PC-9 (cell line): ENCODE measurements around the gene C1orf56. TPM values are rescaled to one million over a fixed set of nuclear protein-coding genes. Genes with fewer than 3 reads are reported as not detected.

Experiments used
- BruUV-seq: library from RNA; stranded (reverse); fragments of 400-500 nt; replicated peaks from 2 replicates; lab custom pipeline; 2021; lab: Mats Ljungman, UMichigan
- CTCF ChIA-PET: fragments of 300-600 bp; sonication (Branson Sonifier 250); formaldehyde crosslinking; loops from one replicate; lab custom pipeline; 2022; ENCODE audit warnings: antibody characterized with exemption; lab: Charles Lee
- POLR2A ChIA-PET: fragments of 300-600 bp; sonication (Branson Sonifier 250); formaldehyde crosslinking; loops from one replicate; lab custom pipeline; 2022; ENCODE audit warnings: antibody characterized with exemption; ENCODE audit not compliant: unreplicated experiment; lab: Charles Lee
- DNase-seq, 2 experiments: peaks; one replicate each; pipeline versions ENCODE4 v3.0.0 to v3.0.0-alpha.2; 2015 to 2022; ENCODE audit warnings: mixed read lengths in 1 of 2
- H2AFZ ChIP-seq: fragments of 200-600 bp; sonication (generic); 2 replicates; pipeline ENCODE4 v1.8.1; 2017; ENCODE audit warnings: antibody characterized with exemption
- H3F3A ChIP-seq: fragments of 200-600 bp; sonication (generic); 2 replicates; pipeline ENCODE4 v1.8.1; 2017; ENCODE audit warnings: antibody characterized with exemption, mild to moderate bottlenecking, low read depth; ENCODE audit not compliant: insufficient read depth
- H3K27ac ChIP-seq: fragments of 200-600 bp; sonication (generic); 2 replicates; pipeline ENCODE4 v1.6.1; 2016; ENCODE audit warnings: mixed run types
- H3K27me3 ChIP-seq: fragments of 200-600 bp; sonication (generic); 2 replicates; pipeline ENCODE4 v1.6.1; 2016; ENCODE audit warnings: low read depth, mixed run types; ENCODE audit not compliant: insufficient read depth
- H3K36me3 ChIP-seq: fragments of 200-600 bp; sonication (generic); 2 replicates; pipeline ENCODE4 v1.6.1; 2016; ENCODE audit warnings: low read depth, mixed run types
- H3K4me1 ChIP-seq: fragments of 200-600 bp; sonication (generic); replicated peaks from 2 replicates; pipeline ENCODE4 v1.6.1; 2016; ENCODE audit warnings: mixed run types; ENCODE audit not compliant: insufficient read depth
- H3K4me2 ChIP-seq: fragments of 200-600 bp; sonication (generic); 2 replicates; pipeline ENCODE4 v1.6.1; 2017; ENCODE audit warnings: mixed run types
- H3K4me3 ChIP-seq: fragments of 200-600 bp; sonication (generic); 2 replicates; pipeline ENCODE4 v1.6.1; 2016; ENCODE audit warnings: mixed run types
- H3K79me2 ChIP-seq: fragments of 200-600 bp; sonication (generic); 2 replicates; pipeline ENCODE4 v1.6.1; 2017; ENCODE audit warnings: low read depth, mixed run types
- H3K9me2 ChIP-seq: fragments of 200-600 bp; sonication (generic); 2 replicates; pipeline ENCODE4 v1.8.1; 2017; ENCODE audit warnings: mild to moderate bottlenecking; ENCODE audit not compliant: insufficient read depth
- H3K9me3 ChIP-seq: fragments of 200-600 bp; sonication (generic); 2 replicates; pipeline ENCODE4 v1.8.1; 2016; ENCODE audit warnings: low read depth; ENCODE audit not compliant: insufficient read depth
- H4K20me1 ChIP-seq: fragments of 200-600 bp; sonication (generic); 2 replicates; pipeline ENCODE4 v1.8.1; 2017; ENCODE audit not compliant: insufficient read depth
- EZH2 ChIP-seq: fragments of 200-600 bp; sonication (generic); IDR thresholded peaks from 2 replicates; pipeline ENCODE4 v1.8.0; 2017; ENCODE audit warnings: antibody characterized with exemption, low read depth
- intact Hi-C: fragments of 100-400 bp; cut with micrococcal nuclease; formaldehyde crosslinking; loops from one replicate; pipeline ENCODE4 v1.10.0; 2022; ENCODE audit not compliant: unreplicated experiment
- total RNA-seq: library from RNA; stranded (reverse); gene quantifications from 2 replicates; pipeline ENCODE4 v1.2.3, GENCODE V29; 2021
- TF ChIP-seq, protein P1 (sequence below): fragments of 200-600 bp; sonication (generic); conservative IDR thresholded peaks from 2 replicates; pipeline ENCODE4 v1.6.1; 2017; ENCODE audit warnings: mixed run types, antibody characterized with exemption, mild to moderate bottlenecking, moderate library complexity

The C1orf56 gene
- total RNA-seq, 1 experiment from 2014 or later: 1.8 TPM

DNA sequence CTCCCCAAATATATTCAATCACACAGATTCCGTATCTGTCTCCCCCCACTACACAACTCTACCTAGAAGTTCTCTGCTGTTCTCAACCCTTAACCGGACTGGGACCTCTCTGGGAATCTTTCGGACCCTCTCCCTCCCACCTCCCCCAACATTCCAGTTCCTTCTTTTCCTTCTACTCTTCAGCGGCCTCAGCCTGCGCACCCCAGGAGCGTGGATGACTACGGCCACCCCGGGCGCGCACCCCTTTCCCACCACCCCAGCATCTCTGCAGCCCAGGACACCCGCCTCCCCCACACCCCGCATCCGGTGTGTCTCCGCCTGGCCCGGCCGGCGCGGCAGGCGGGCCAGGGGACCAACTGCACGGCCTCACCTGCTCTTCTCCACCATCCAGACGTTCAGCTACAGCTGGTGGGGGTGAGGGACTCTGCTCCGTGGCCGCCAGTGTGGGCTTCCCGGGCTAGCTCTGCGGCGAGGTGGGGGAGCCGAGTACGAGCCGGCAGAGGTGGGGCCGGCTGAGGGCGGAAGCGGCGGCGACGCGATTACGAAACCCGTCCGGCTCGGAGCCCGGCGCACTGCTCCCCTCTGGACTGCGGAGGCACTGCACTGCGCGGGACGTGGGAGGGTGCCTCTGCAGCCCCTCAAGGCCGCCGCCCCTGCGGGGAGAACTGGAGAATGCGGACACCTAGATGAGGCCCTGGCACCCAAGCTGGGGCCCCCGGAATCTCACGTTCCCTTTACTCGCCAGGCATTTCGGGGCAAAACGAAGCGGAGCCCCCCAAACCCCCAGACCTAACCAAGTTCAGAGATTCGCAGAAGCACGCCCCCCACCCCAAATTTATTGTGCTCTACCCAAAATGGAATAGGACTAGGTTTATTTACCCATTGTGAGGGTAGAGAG, 11.8 kb downstream of the C1orf56 start, which contains the start of gene CDC42SE1:
Gene CDC42SE1 (minus strand): TSS at position 514 of the 898 bp plus-strand sequence. CDS start 3,892 bp downstream, outside the sequence.
- H4K20me1 ChIP-seq: peaks cover 14% of the 10 kb centered on the region; the same call in 1 of the 2 replicates
- H3K4me2 ChIP-seq: peak within 1 kb of the TSS; percentile 90
- POLR2A ChIA-PET: interaction anchor here (0.6 kb wide), 1 partner anchor 78 kb away, joined by 3 read pairs; no protein-coding TSS in a partner anchor
- no peaks in the 10 kb centered on the region for H3K9me3 ChIP-seq
- H3K27me3 ChIP-seq: no peaks in the 10 kb centered on the region
- peaks cover 43% of the 10 kb centered on the region for H3K4me1 ChIP-seq
- H2AFZ ChIP-seq: peak within 1 kb of the TSS; percentile 86
- TF ChIP-seq, protein P1, sequence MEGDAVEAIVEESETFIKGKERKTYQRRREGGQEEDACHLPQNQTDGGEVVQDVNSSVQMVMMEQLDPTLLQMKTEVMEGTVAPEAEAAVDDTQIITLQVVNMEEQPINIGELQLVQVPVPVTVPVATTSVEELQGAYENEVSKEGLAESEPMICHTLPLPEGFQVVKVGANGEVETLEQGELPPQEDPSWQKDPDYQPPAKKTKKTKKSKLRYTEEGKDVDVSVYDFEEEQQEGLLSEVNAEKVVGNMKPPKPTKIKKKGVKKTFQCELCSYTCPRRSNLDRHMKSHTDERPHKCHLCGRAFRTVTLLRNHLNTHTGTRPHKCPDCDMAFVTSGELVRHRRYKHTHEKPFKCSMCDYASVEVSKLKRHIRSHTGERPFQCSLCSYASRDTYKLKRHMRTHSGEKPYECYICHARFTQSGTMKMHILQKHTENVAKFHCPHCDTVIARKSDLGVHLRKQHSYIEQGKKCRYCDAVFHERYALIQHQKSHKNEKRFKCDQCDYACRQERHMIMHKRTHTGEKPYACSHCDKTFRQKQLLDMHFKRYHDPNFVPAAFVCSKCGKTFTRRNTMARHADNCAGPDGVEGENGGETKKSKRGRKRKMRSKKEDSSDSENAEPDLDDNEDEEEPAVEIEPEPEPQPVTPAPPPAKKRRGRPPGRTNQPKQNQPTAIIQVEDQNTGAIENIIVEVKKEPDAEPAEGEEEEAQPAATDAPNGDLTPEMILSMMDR: peak; percentile 72
- no peak for TF ChIP-seq EZH2
- no peak within 1 kb of the TSS for H3K27ac ChIP-seq
- H3K79me2 ChIP-seq: peaks cover 47% of the 10 kb centered on the region
- CTCF ChIA-PET: interaction anchor here (0.6 to 1.0 kb wide), 4 partner anchors 12 to 510 kb away, joined by 3 to 4 read pairs (median 3); no protein-coding TSS in a partner anchor
- BruUV-seq: no TSS peak
- H3F3A ChIP-seq: peaks cover 10% of the 10 kb centered on the region
- intact Hi-C loops: loop anchor here (2.0 to 10.0 kb wide), 2 partner anchors 83 to 495 kb away; no protein-coding TSS in a partner anchor
- DNase-seq: peak; percentile 59 to 74
- peaks cover 21% of the 10 kb centered on the region; the same call in 1 of the 2 replicates for H3K36me3 ChIP-seq
- peak within 1 kb of the TSS; percentile 82 for H3K4me3 ChIP-seq
- no peaks in the 10 kb centered on the region for H3K9me2 ChIP-seq

DNA sequence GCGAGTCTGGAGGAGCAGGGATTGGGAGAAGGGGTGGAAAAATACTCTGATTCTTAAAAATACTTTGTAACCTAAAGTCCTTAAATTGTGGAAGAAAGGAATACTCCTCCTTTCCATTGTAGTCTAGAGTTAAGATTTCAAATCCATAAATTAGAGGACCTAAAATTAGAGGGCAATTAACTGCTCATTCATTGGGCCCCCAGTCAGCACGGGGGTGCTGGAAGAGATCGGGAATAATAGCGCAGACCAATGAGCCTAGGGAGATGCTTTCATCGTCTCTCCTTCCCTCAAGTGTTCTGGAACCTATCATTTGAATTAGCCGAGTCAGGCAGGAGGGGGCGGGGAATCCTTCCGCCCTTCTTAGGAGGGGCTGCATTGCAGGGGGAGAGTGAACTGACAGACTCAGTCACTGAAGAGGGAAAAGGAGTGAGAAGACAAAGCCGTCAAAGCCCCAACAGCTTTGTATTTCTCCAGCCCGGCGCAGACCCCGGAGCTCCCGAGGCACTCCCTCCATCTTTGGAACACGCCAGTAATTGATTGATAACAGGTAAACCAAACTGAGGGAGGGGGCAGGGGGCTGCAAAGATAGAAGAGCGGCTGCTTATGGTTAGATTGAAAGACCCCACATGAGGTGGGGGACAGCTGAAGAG, 12.6 kb downstream of the C1orf56 start, which contains the start of gene MLLT11:
Gene MLLT11 (plus strand): TSS at position 391 of the 650 bp plus-strand sequence. CDS start 6,828 bp downstream, outside the sequence.
- Histone ChIP-seq H4K20me1 (peaks cover 14% of the 10 kb centered on the region; the same call in 1 of the 2 replicates), H2AFZ (peak within 1 kb of the TSS; percentile 86), H3K27me3 (no peaks in the 10 kb centered on the region), H3K79me2 (peaks cover 43% of the 10 kb centered on the region), H3K4me2 (peak within 1 kb of the TSS; percentile 90), H3K27ac (no peak within 1 kb of the TSS), H3K4me1 (peaks cover 41% of the 10 kb centered on the region), H3F3A (peaks cover 10% of the 10 kb centered on the region), H3K36me3 (peaks cover 13% of the 10 kb centered on the region; the same call in 1 of the 2 replicates), H3K9me2 (no peaks in the 10 kb centered on the region), H3K4me3 (peak within 1 kb of the TSS; percentile 82), H3K9me3 (no peaks in the 10 kb centered on the region)
- ChIA-PET POLR2A (interaction anchor here (0.6 kb wide), 1 partner anchor 75 kb away, joined by 14 read pairs; no protein-coding TSS in a partner anchor), CTCF (interaction anchor here (0.7 kb wide), 1 partner anchor 39 kb away, joined by 5 read pairs; no protein-coding TSS in a partner anchor)
- intact Hi-C loops: loop anchor here (10.0 kb wide), 1 partner anchor 495 kb away; no protein-coding TSS in a partner anchor
- TF ChIP-seq, protein P1: no peak
- TF ChIP-seq EZH2: no peak
- no TSS peak for BruUV-seq
- no peak for DNase-seq
